SU-DHL-6 (cell line): ENCODE results near the gene PRRC2C.
"Not testable (repeated sequence)": the region's sequence is repeated elsewhere in the genome, so short reads cannot be mapped to it uniquely, and the experiment has no call there.

Experiments used
- CTCF ChIP-seq: fragments of 200-600 bp; sonication (generic); IDR thresholded peaks from one replicate; pipeline ENCODE4 v1.5.1; 2017; ENCODE audit warnings: antibody characterized with exemption, mild to moderate bottlenecking, low read length, moderate library complexity; ENCODE audit not compliant: insufficient read depth, poor library complexity, severe bottlenecking
- EZH2phosphoT487 ChIP-seq: fragments of 200-600 bp; sonication (generic), shearing (Covaris generic); conservative IDR thresholded peaks from 2 replicates; pipeline ENCODE4 v1.6.1; 2018; ENCODE audit warnings: mild to moderate bottlenecking, antibody characterized with exemption, low read length, moderate library complexity, mixed read lengths

GRCh38 chr1:171441278-171441895 lies 43.9 kb upstream of the PRRC2C start:
- not testable (repeated sequence) for TF ChIP-seq CTCF, EZH2phosphoT487
